Effector memory CD8-positive, alpha-beta T cell (primary cell): ENCODE data around the gene TCF15.

Source experiments
- ATAC-seq: fragments of 150-1000 bp; cut with Tn5 transposase; replicated peaks from 2 replicates; pipeline ENCODE4 v1.10.0; 2021; ENCODE audit warnings: mild to moderate bottlenecking, moderate library complexity
- DNase-seq, 3 experiments: peaks; one replicate each; pipeline ENCODE4 v3.0.0; 2021
- H3K27ac Mint-ChIP-seq, 2 donors: one replicate each; pipeline ENCODE4 v1.8.0; 2022; ENCODE audit warnings: mild to moderate bottlenecking in 2 of 2, mixed read lengths in 2 of 2, moderate library complexity in 2 of 2
- H3K27me3 Mint-ChIP-seq, 2 donors: one replicate each; pipeline ENCODE4 v1.8.0; 2022; ENCODE audit warnings: mixed read lengths in 2 of 2
- H3K36me3 Mint-ChIP-seq: one replicate; pipeline ENCODE4 v1.8.0; 2022; ENCODE audit warnings: mild to moderate bottlenecking, moderate library complexity, mixed read lengths; ENCODE audit not compliant: insufficient read depth
- H3K4me1 Mint-ChIP-seq, 2 donors: one replicate each; pipeline ENCODE4 v1.8.0; 2022; ENCODE audit warnings: low read depth in 2 of 2, mixed read lengths in 2 of 2
- H3K4me3 Mint-ChIP-seq, 2 donors: one replicate each; pipeline ENCODE4 v1.8.0; 2022; ENCODE audit warnings: mild to moderate bottlenecking in 2 of 2, mixed read lengths in 2 of 2, moderate library complexity in 2 of 2
- H3K9me3 Mint-ChIP-seq, 2 donors: one replicate each; pipeline ENCODE4 v1.8.0; 2022; ENCODE audit warnings: mixed read lengths in 2 of 2
- total RNA-seq, 9 experiments: gene quantifications; one replicate each; lab custom pipeline; 2026; lab: John Stamatoyannopoulos, UW

Gene TCF15, protein sequence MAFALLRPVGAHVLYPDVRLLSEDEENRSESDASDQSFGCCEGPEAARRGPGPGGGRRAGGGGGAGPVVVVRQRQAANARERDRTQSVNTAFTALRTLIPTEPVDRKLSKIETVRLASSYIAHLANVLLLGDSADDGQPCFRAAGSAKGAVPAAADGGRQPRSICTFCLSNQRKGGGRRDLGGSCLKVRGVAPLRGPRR
- total RNA-seq: 0 to 0.07 (median 0) reads per million in 9 experiments

DNA sequence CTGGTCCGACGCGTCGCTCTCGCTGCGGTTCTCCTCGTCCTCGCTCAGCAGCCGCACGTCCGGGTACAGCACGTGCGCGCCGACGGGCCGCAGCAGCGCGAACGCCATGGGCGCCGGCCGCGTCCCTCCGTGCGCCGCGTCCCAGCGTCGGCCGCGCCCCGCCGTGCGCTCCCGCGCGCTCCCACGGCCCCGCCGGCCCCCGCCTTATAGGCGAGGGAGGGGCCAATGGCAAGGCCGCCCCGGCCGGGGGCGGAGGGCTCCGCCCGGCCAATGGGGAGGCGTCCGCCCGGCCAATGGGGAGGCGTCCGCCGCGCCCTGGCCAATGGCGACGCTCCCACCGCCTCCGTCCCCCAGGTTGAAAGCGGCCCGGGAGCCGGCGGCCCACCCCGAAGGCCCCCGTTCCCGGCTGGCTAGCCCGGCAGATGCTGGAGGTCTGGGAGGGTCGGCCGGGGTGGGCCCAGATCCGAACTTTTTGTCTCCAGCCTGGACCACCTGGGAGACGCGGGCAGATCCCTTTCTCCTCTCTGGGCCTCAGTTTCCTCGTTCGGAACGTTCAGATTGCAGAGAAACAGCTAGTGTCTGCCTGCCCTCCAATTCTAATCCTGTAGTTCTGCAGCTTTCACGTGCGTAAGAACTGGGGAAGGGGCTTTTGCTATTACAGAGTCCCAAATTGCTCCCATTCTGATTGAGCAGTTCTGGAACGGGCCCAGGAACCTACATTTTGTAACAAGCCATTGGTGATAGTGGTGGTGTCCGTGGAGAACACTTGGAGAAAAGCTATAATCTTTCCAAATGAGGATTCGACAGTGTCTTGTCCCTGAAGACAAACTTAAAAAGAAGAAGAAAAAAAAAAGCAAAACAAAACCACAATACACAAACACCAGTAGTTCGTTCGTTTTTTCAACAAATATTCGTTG, at the start of gene TCF15:
Gene TCF15 (minus strand): TSS at position 180 of the 917 bp plus-strand sequence. CDS start 72 bp downstream, at position 108.
- no peak within 1 kb of the TSS for H3K27ac Mint-ChIP-seq
- no peaks in the 10 kb centered on the region for H3K36me3 Mint-ChIP-seq
- DNase-seq (no peak), ATAC-seq (peak; percentile 8)
- H3K27me3 Mint-ChIP-seq: peaks cover 72 to 90% of the 10 kb centered on the region in 2 donors
- H3K4me1 Mint-ChIP-seq: peaks cover 2 to 3% of the 10 kb centered on the region in 2 donors
- no peaks in the 10 kb centered on the region for H3K9me3 Mint-ChIP-seq
- peak within 1 kb of the TSS in 1 of 2 donors; percentile 22 for H3K4me3 Mint-ChIP-seq

- Mint-ChIP-seq H3K4me1 (peaks cover 13 to 16% of the 10 kb centered on the region in 2 donors), H3K27me3 (peaks cover 41 to 59% of the 10 kb centered on the region in 2 donors), H3K27ac (no peak overlapping the region), H3K4me3 (no peak overlapping the region), H3K36me3 (peaks cover 2% of the 10 kb centered on the region), H3K9me3 (no peaks in the 10 kb centered on the region)
- ATAC-seq (no peak), DNase-seq (no peak)
Observed at GRCh38 chr20:658731-659291, 48.7 kb upstream of the TCF15 start.

DNA sequence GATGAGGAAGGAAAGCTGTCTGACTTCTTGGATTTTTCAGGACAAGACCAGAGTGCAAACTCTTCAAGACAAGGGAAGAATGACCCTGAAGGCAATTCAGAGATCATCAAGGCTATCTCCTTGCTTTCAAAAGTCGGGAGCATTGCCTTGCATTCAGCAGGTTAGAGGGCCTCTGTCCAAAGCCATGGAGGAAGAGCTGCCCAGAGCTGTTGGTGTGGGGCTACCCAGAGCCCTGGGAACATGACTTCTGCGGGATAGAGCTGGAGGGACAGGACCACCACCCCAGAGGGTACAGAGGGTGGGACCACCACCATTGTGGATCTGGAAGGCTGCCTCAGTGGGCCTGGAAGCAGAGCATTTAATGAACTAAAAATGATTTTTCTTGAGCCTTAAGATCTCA, 48.1 kb upstream of the TCF15 start:
- H3K27me3 Mint-ChIP-seq: peaks cover 38 to 55% of the 10 kb centered on the region in 2 donors
- H3K4me1 Mint-ChIP-seq: peaks cover 15 to 18% of the 10 kb centered on the region in 2 donors
- H3K4me3 Mint-ChIP-seq: no peak overlapping the region
- H3K36me3 Mint-ChIP-seq: peaks cover 2% of the 10 kb centered on the region
- ATAC-seq (no peak), DNase-seq (no peak)
- no peak overlapping the region for H3K27ac Mint-ChIP-seq
- no peaks in the 10 kb centered on the region for H3K9me3 Mint-ChIP-seq

DNA sequence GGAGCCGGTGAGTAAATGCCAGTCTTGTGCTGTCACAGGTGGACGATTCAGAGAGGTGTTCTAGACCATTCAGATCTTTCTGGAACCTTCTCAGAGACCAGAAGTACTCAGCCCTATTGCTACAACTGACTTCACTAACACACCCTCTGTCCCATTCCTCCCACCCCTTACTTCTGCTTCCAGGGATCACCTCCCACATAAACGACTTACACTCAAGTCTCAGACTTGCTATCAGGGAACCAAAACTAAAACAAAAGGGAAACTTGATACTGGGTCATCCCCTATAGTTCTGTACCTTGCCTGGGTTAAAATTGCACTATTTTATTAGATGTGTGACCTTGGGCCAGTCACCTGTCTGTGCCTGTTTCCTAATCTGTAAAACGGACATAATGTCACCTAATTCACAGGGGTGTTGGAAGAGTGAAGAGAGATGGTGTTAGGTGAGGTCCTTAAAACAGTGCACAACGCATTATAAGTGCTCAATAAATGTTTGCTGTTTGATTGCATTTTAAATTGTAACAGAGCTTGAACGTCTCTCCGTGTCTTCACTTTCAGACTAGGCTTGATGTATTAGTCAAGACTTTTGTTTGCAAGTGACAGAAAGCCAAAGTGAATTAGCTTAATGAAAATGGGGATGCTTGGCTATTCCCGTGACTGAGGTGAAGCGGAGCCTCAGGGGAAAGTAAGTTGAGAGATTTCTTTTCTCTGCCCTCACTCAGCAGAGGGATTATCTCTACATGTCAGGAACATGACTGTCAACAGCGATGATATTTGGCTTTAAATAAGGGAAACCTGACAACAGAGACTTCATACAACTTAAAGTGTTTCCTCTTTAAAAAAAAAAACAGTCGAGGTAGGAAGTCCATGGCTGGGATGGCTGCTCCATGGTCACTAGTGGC, 45.9 kb upstream of the TCF15 start:
- no peak for ATAC-seq
- no peak overlapping the region for H3K27ac Mint-ChIP-seq

GRCh38 chr20:654417-654750, 44.3 kb upstream of the TCF15 start:
- H3K27me3 Mint-ChIP-seq: peaks cover 11 to 16% of the 10 kb centered on the region in 2 donors
- no peaks in the 10 kb centered on the region for H3K9me3 Mint-ChIP-seq
- peaks cover 6% of the 10 kb centered on the region for H3K36me3 Mint-ChIP-seq
- no peak overlapping the region for H3K27ac Mint-ChIP-seq
- peak overlapping the region; percentile 75 to 85 for H3K4me3 Mint-ChIP-seq
- ATAC-seq (no peak), DNase-seq (no peak)
- peaks cover 31 to 39% of the 10 kb centered on the region in 2 donors for H3K4me1 Mint-ChIP-seq

More for the DNA sequence above, 45.9 kb upstream of the TCF15 start:
- H3K36me3 Mint-ChIP-seq: peaks cover 6% of the 10 kb centered on the region
- DNase-seq: no peak
- no peaks in the 10 kb centered on the region for H3K9me3 Mint-ChIP-seq
- H3K27me3 Mint-ChIP-seq: peaks cover 18 to 32% of the 10 kb centered on the region in 2 donors
- H3K4me3 Mint-ChIP-seq: no peak overlapping the region
- H3K4me1 Mint-ChIP-seq: peaks cover 20 to 28% of the 10 kb centered on the region in 2 donors

DNA sequence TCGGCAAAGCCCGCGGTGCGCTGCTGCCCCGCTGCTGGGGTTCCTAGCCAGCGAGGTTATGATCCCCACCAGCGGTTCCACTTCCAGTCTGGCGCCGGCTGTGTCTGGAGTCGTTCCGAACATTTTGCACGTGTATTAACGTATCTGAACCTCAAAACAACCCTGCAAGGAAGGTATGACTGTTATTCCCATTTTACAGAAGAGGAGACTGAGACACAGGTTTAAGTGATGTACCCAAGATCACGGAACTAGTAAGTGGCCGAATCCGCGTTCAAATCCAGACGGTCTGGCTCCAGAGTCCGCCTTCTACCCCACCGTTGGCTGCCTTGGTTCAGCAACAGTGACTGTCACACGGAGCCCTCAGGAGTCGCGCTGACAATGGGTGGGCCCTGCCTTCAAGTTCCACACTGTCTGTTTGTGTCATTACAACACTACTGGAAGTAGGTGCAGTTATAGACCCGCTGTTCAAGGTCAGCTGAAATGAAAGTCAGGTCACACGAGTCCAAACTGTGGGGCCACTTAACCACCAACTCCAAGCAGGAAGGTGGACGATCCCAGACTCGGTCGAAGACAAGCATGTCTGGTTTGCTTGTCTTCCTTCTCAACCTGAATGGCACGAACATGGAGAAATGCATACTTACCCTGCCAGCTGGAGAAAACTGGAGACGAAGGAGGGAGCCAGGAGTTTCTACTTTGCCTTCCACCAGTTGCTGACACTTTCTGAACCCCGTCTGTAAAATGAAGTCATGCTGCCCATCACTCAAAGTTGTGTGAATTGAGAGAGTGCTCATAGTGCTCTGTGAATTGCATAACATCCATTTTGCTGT, 43.7 kb upstream of the TCF15 start:
- H3K4me3 Mint-ChIP-seq: peak overlapping the region; percentile 75 to 85
- H3K27me3 Mint-ChIP-seq: peaks cover 11% of the 10 kb centered on the region in 2 donors
- H3K36me3 Mint-ChIP-seq: peaks cover 6% of the 10 kb centered on the region
- DNase-seq (peak in 1 of 3 experiments; percentile 6), ATAC-seq (no peak)
- peak overlapping the region; percentile 19 to 89 for H3K27ac Mint-ChIP-seq
- H3K9me3 Mint-ChIP-seq: no peaks in the 10 kb centered on the region
- H3K4me1 Mint-ChIP-seq: peaks cover 31 to 43% of the 10 kb centered on the region in 2 donors

DNA sequence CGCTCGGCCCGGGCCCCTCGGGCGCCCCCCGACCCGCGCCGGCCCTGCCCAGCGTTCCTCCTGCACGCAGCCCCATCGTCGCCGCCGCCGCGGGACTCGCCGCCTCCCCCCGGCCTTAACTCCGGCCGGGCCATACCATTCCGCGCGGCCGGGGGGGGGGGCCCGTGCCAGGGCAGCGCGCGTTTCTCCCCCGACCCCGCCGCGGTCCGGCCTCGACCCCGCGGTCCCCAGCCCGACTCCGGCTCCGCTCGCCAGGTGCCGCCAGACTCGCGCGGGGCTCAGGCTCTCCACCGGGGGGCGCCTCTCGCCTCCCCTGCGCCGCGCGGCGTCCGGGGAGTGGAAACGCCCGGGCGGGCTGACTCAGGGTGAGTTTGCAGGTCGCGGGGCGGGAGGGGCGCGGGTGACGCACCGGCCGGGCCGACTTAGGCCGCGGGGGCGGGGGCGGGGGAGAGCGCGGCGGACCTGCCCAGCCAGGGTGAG, 43.0 kb upstream of the TCF15 start, which contains the start of gene SRXN1:
Gene SRXN1 (minus strand): TSS at position 91 of the 480 bp plus-strand sequence. CDS start 15 bp downstream, at position 76.
- Mint-ChIP-seq H3K36me3 (peaks cover 6% of the 10 kb centered on the region), H3K4me1 (peaks cover 31 to 44% of the 10 kb centered on the region in 2 donors), H3K4me3 (peak within 1 kb of the TSS; percentile 75 to 85), H3K9me3 (no peaks in the 10 kb centered on the region), H3K27ac (peak within 1 kb of the TSS; percentile 51 to 89), H3K27me3 (peaks cover 4 to 9% of the 10 kb centered on the region in 2 donors)
- ATAC-seq: peak; percentile 93
- peak; percentile 63 to 75 (median 74) for DNase-seq

- peaks cover 0 to 4% of the 10 kb centered on the region in 2 donors for H3K27me3 Mint-ChIP-seq
- H3K9me3 Mint-ChIP-seq: no peaks in the 10 kb centered on the region
- H3K27ac Mint-ChIP-seq: peak overlapping the region; percentile 51 to 81
- no peak for DNase-seq
- peak overlapping the region; percentile 66 to 85 for H3K4me3 Mint-ChIP-seq
- ATAC-seq: no peak
- H3K4me1 Mint-ChIP-seq: peaks cover 31 to 44% of the 10 kb centered on the region in 2 donors
- H3K36me3 Mint-ChIP-seq: peaks cover 8% of the 10 kb centered on the region
Observed at GRCh38 chr20:652615-653109, 42.6 kb upstream of the TCF15 start.

DNA sequence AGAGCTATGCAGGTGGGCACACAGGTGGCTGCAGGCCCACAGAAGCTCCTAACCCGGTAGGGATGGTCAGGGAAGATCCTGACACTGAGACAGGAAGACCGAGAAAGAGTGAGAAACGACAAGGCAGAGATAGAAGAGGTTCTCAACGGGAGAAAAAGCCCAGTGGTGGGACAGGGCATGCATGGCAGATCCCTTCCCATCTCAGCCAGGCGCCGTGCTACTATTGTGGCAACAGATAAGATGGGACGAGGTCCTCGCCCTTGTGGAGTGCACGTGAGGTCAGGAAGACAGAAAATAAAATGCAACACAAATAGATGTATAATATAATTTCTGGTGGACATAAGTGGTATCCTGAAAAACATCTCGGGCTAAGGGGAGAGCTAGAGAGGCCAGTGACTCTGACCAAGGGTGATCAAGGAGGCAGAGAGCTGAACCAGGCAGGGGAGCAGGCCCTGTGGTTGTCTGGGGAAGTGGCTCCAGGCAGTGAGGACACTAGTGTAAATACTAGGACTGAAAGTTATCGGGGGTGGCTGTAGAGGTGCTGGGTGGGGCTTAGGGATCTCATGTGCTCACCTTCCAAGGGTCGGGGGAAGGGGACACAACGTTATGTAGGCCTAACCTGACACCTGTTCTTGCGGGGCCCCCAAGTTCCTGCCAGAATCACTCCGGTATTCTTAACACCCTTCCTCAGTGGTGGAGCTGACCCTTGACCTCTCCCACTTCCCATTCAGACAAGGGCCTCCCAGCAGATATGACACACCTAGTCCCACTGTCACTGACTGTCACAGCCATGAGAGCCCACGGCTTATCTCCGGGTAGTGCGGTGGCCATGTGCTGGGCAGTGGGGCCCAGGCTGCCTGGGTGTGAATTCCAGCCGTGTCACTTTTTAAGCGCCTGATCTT, 41.9 kb upstream of the TCF15 start:
- Mint-ChIP-seq H3K36me3 (peaks cover 8% of the 10 kb centered on the region), H3K27me3 (no peaks in the 10 kb centered on the region), H3K9me3 (no peaks in the 10 kb centered on the region), H3K4me3 (peak overlapping the region; percentile 66 to 85), H3K27ac (peak overlapping the region; percentile 51 to 81), H3K4me1 (peaks cover 31 to 44% of the 10 kb centered on the region in 2 donors)
- DNase-seq: no peak
- no peak for ATAC-seq

DNA sequence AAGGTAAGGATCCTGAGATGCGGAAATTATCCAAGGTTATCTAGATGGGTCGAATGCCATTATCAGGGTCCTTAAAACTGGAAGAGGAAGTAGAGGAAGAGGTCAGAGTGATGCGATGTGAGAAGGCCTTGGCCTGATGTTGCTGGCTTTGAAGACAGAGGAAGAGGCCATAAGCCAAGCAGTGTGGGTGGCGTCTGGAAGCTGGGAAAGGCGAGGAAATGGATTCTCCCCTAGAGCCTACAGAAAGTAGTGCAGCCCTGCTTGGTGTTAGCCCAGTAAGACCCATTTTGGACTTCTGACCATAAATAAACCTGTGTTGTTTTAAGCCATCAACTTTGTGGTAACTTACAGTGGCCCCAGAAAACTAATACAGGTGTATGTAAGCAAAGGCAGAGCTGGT, 40.8 kb upstream of the TCF15 start:
- H3K4me3 Mint-ChIP-seq: peak overlapping the region; percentile 66 to 85

GRCh38 chr20:650281-650680, 40.2 kb upstream of the TCF15 start:
- ATAC-seq (no peak), DNase-seq (no peak)
- Mint-ChIP-seq H3K4me1 (peaks cover 38 to 50% of the 10 kb centered on the region in 2 donors), H3K9me3 (no peaks in the 10 kb centered on the region), H3K36me3 (peaks cover 8% of the 10 kb centered on the region), H3K4me3 (peak overlapping the region in 1 of 2 donors; percentile 52), H3K27me3 (no peaks in the 10 kb centered on the region), H3K27ac (peak overlapping the region in 1 of 2 donors; percentile 18)

More for the DNA sequence above, 40.8 kb upstream of the TCF15 start:
- H3K9me3 Mint-ChIP-seq: no peaks in the 10 kb centered on the region
- peaks cover 8% of the 10 kb centered on the region for H3K36me3 Mint-ChIP-seq
- no peak for DNase-seq
- peaks cover 32 to 45% of the 10 kb centered on the region in 2 donors for H3K4me1 Mint-ChIP-seq
- ATAC-seq: no peak
- no peaks in the 10 kb centered on the region for H3K27me3 Mint-ChIP-seq
- peak overlapping the region in 1 of 2 donors; percentile 81 for H3K27ac Mint-ChIP-seq
